CD4-positive, CD25-positive, alpha-beta regulatory T cell (primary cell): Measurements from ENCODE around the gene CCDC134. TPM values are rescaled to one million over a fixed set of nuclear protein-coding genes. Genes with fewer than 3 reads are reported as not detected.

Experiments used
- ATAC-seq, 2 donors: fragments of 150-1000 bp; cut with Tn5 transposase; one replicate each; pipeline ENCODE4 v1.10.0; 2021; ENCODE audit warnings: low read depth in 2 of 2, moderate number of reproducible peaks in 2 of 2, moderate library complexity in 1 of 2
- DNase-seq, 3 donors: peaks; one replicate each; pipeline versions ENCODE4 v3.0.0 to v3.0.0-alpha.2; 2012 to 2022; ENCODE audit warnings: mixed read lengths in 1 of 3
- H3K27ac ChIP-seq: one replicate; pipeline ENCODE4 v1.7.0; 2013; ENCODE audit warnings: mild to moderate bottlenecking, low read length; ENCODE audit not compliant: insufficient read depth, poor library complexity, severe bottlenecking
- H3K27me3 ChIP-seq: one replicate; pipeline ENCODE4 v1.7.0; 2013; ENCODE audit warnings: low read length; ENCODE audit not compliant: control insufficient read depth, insufficient read depth
- H3K36me3 ChIP-seq: one replicate; pipeline ENCODE4 v1.7.0; 2013; ENCODE audit warnings: mild to moderate bottlenecking, low read length, moderate library complexity; ENCODE audit not compliant: control insufficient read depth, insufficient read depth
- H3K4me1 ChIP-seq: 2 replicates; pipeline ENCODE4 v1.7.0; 2013; ENCODE audit warnings: mild to moderate bottlenecking, low read length; ENCODE audit not compliant: insufficient read depth, control insufficient read depth, poor library complexity, severe bottlenecking
- H3K4me3 ChIP-seq: one replicate; pipeline ENCODE4 v1.7.0; 2013; ENCODE audit warnings: low read depth, mild to moderate bottlenecking, low read length, moderate library complexity
- H3K9me3 ChIP-seq, 2 experiments: 1 replicate in 1 of 2; 2 replicates in 1 of 2; pipeline ENCODE4 v1.7.0; 2013; ENCODE audit warnings: low read length in 2 of 2, mild to moderate bottlenecking in 1 of 2, moderate library complexity in 1 of 2; ENCODE audit not compliant: control insufficient read depth in 2 of 2
- H3K27ac Mint-ChIP-seq, 3 donors: one replicate each; pipeline ENCODE4 v1.8.0; 2020 to 2022; ENCODE audit warnings: mild to moderate bottlenecking in 3 of 3, mixed read lengths in 3 of 3, moderate library complexity in 2 of 3
- H3K27me3 Mint-ChIP-seq: one replicate; pipeline ENCODE4 v1.8.0; 2022; ENCODE audit warnings: mild to moderate bottlenecking, mixed read lengths
- H3K36me3 Mint-ChIP-seq: one replicate; pipeline ENCODE4 v1.8.0; 2020; ENCODE audit warnings: mixed read lengths
- H3K4me1 Mint-ChIP-seq, 4 donors: one replicate each; pipeline ENCODE4 v1.8.0; 2020 to 2022; ENCODE audit warnings: mixed read lengths in 4 of 4, mild to moderate bottlenecking in 1 of 4
- H3K4me3 Mint-ChIP-seq, 4 donors: one replicate each; pipeline ENCODE4 v1.8.0; 2020 to 2022; ENCODE audit warnings: mild to moderate bottlenecking in 4 of 4, mixed read lengths in 4 of 4, moderate library complexity in 3 of 4
- H3K9me3 Mint-ChIP-seq, 7 donors: one replicate each; pipeline ENCODE4 v1.8.0; 2020 to 2022; ENCODE audit warnings: mixed read lengths in 7 of 7, mild to moderate bottlenecking in 3 of 7, moderate library complexity in 2 of 7
- polyA plus RNA-seq, 4 donors: library from polyadenylated mRNA; unstranded; fragments of 300-500 nt; fragmentation: Illumina TruSeq; gene quantifications; one replicate each; pipeline ENCODE4 v1.2.3, GENCODE V29; 2021
- total RNA-seq: library from RNA; stranded (reverse); gene quantifications from one replicate; pipeline ENCODE4 v1.2.3, GENCODE V29; 2022

Gene CCDC134
- total and polyA plus RNA-seq, 5 donors from 2014 or later, result 3.6 to 21.1 (median 5.9) TPM

- Mint-ChIP-seq H3K4me3 (no peak overlapping the region), H3K27ac (peak overlapping the region; percentile 40 to 58 (median 46)), H3K4me1 (peaks cover 16 to 58% (median 46%) of the 10 kb centered on the region in 4 donors), H3K9me3 (no peaks in the 10 kb centered on the region), H3K36me3 (peaks cover 4% of the 10 kb centered on the region), H3K27me3 (no peaks in the 10 kb centered on the region)
- Histone ChIP-seq H3K9me3 (no peaks in the 10 kb centered on the region), H3K4me1 (peaks cover 18% of the 10 kb centered on the region), H3K27ac (no peak overlapping the region), H3K4me3 (no peak overlapping the region), H3K27me3 (no peaks in the 10 kb centered on the region), H3K36me3 (no peaks in the 10 kb centered on the region)
- DNase-seq (no peak), ATAC-seq (no peak)
These were observed 45.9 kb downstream of the CCDC134 start for GRCh38 chr22:41846268-41846987.

- no peaks in the 10 kb centered on the region for H3K9me3 ChIP-seq
- no peaks in the 10 kb centered on the region for H3K27me3 Mint-ChIP-seq
- peaks cover 1% of the 10 kb centered on the region for H3K36me3 Mint-ChIP-seq
- no peak overlapping the region for H3K4me3 ChIP-seq
- H3K27ac ChIP-seq, result no peak overlapping the region
- H3K4me1 Mint-ChIP-seq, result peaks cover 17 to 56% (median 43%) of the 10 kb centered on the region in 4 donors
- H3K27ac Mint-ChIP-seq, result peak overlapping the region in 2 of 3 donors; percentile 34 to 40
- no peak for DNase-seq
- no peaks in the 10 kb centered on the region for H3K36me3 ChIP-seq
- ATAC-seq, result no peak
- H3K27me3 ChIP-seq, result no peaks in the 10 kb centered on the region
- H3K9me3 Mint-ChIP-seq, result no peaks in the 10 kb centered on the region
- H3K4me3 Mint-ChIP-seq, result no peak overlapping the region
- peaks cover 18% of the 10 kb centered on the region for H3K4me1 ChIP-seq
These were observed 46.8 kb downstream of the CCDC134 start for GRCh38 chr22:41847300-41847699.

GRCh38 chr22:41848468-41848867 is 48.0 kb downstream of the CCDC134 start:
- Mint-ChIP-seq H3K27me3 (no peaks in the 10 kb centered on the region), H3K4me1 (peaks cover 13 to 52% (median 38%) of the 10 kb centered on the region in 4 donors), H3K4me3 (no peak overlapping the region), H3K9me3 (no peaks in the 10 kb centered on the region), H3K27ac (peak overlapping the region in 1 of 3 donors; percentile 25), H3K36me3 (peaks cover 5% of the 10 kb centered on the region)
- H3K36me3 ChIP-seq, result no peaks in the 10 kb centered on the region
- no peak for ATAC-seq
- no peak overlapping the region for H3K4me3 ChIP-seq
- no peak for DNase-seq
- no peaks in the 10 kb centered on the region for H3K27me3 ChIP-seq
- H3K9me3 ChIP-seq, result no peaks in the 10 kb centered on the region
- no peak overlapping the region for H3K27ac ChIP-seq
- peaks cover 14% of the 10 kb centered on the region for H3K4me1 ChIP-seq

- H3K27me3 Mint-ChIP-seq, result no peaks in the 10 kb centered on the region
- peak overlapping the region; percentile 57 to 95 (median 69) for H3K27ac Mint-ChIP-seq
- peaks cover 15 to 62% (median 36%) of the 10 kb centered on the region in 4 donors for H3K4me1 Mint-ChIP-seq
- no peaks in the 10 kb centered on the region for H3K9me3 Mint-ChIP-seq
- H3K36me3 Mint-ChIP-seq, result peaks cover 8% of the 10 kb centered on the region
- Histone ChIP-seq H3K4me3 (no peak overlapping the region), H3K27me3 (no peaks in the 10 kb centered on the region), H3K9me3 (no peaks in the 10 kb centered on the region), H3K27ac (no peak overlapping the region), H3K36me3 (no peaks in the 10 kb centered on the region), H3K4me1 (peaks cover 32% of the 10 kb centered on the region)
- ATAC-seq, result no peak
- H3K4me3 Mint-ChIP-seq, result no peak overlapping the region
- no peak for DNase-seq
These were observed 56.0 kb downstream of the CCDC134 start for GRCh38 chr22:41856469-41856868.

GRCh38 chr22:41857155-41857859 is 56.8 kb downstream of the CCDC134 start:
- DNase-seq (peak; percentile 63 to 84 (median 66)), ATAC-seq (peak; percentile 56 to 60)
- Histone ChIP-seq H3K36me3 (no peaks in the 10 kb centered on the region), H3K4me1 (peaks cover 40% of the 10 kb centered on the region), H3K27ac (no peak overlapping the region), H3K27me3 (no peaks in the 10 kb centered on the region), H3K9me3 (no peaks in the 10 kb centered on the region), H3K4me3 (no peak overlapping the region)
- Mint-ChIP-seq H3K27me3 (no peaks in the 10 kb centered on the region), H3K27ac (peak overlapping the region; percentile 57 to 85 (median 69)), H3K4me3 (peak overlapping the region in 3 of 4 donors; percentile 54 to 73 (median 58)), H3K9me3 (no peaks in the 10 kb centered on the region), H3K4me1 (peaks cover 18 to 66% (median 38%) of the 10 kb centered on the region in 4 donors), H3K36me3 (peaks cover 8% of the 10 kb centered on the region)

GRCh38 chr22:41857860-41858199 is 57.4 kb downstream of the CCDC134 start:
- H3K4me3 Mint-ChIP-seq, result peak overlapping the region in 3 of 4 donors; percentile 54 to 73 (median 58)
- H3K27me3 Mint-ChIP-seq, result no peaks in the 10 kb centered on the region
- Histone ChIP-seq H3K4me3 (no peak overlapping the region), H3K9me3 (no peaks in the 10 kb centered on the region), H3K4me1 (peaks cover 45% of the 10 kb centered on the region), H3K27me3 (no peaks in the 10 kb centered on the region), H3K27ac (peak overlapping the region; percentile 18), H3K36me3 (no peaks in the 10 kb centered on the region)
- no peak for ATAC-seq
- peak overlapping the region in 1 of 3 donors; percentile 69 for H3K27ac Mint-ChIP-seq
- no peak for DNase-seq
- peaks cover 18 to 69% (median 39%) of the 10 kb centered on the region in 4 donors for H3K4me1 Mint-ChIP-seq
- peaks cover 8% of the 10 kb centered on the region for H3K36me3 Mint-ChIP-seq
- H3K9me3 Mint-ChIP-seq, result no peaks in the 10 kb centered on the region

GRCh38 chr22:41862160-41862529 is 61.7 kb downstream of the CCDC134 start:
- Mint-ChIP-seq H3K36me3 (peaks cover 8% of the 10 kb centered on the region), H3K27ac (peak overlapping the region; percentile 93 to 97 (median 95)), H3K4me1 (peaks cover 26 to 60% (median 42%) of the 10 kb centered on the region in 4 donors), H3K4me3 (peak overlapping the region; percentile 30 to 90 (median 66)), H3K9me3 (no peaks in the 10 kb centered on the region), H3K27me3 (no peaks in the 10 kb centered on the region)
- peak in 2 of 3 donors; percentile 52 to 80 for DNase-seq
- peaks cover 8% of the 10 kb centered on the region for H3K36me3 ChIP-seq
- ATAC-seq, result peak; percentile 85 to 86
- H3K4me3 ChIP-seq, result peak overlapping the region; percentile 75
- peaks cover 53% of the 10 kb centered on the region for H3K4me1 ChIP-seq
- peak overlapping the region; percentile 83 for H3K27ac ChIP-seq
- H3K9me3 ChIP-seq, result no peaks in the 10 kb centered on the region
- H3K27me3 ChIP-seq, result no peaks in the 10 kb centered on the region
